Gastrocnemius medialis (tissue), 4 donors: ENCODE data around the gene EPAS1. TPM values are rescaled to one million over a fixed set of nuclear protein-coding genes. Genes with fewer than 3 reads are reported as not detected.

Experiments
- ATAC-seq, 2 donors: fragments of 150-250 bp; one replicate each; pipeline ENCODE4 v1.9.1; 2016
- DNase-seq, 2 donors: peaks; one replicate each; pipeline ENCODE4 v3.0.0-alpha.2; 2019
- H3K27ac ChIP-seq, 4 donors: fragments of 200-600 bp; sonication (generic); 1 replicate in 1 of 4; 2 replicates in 3 of 4; pipeline ENCODE4 v1.5.1; 2016 to 2018; ENCODE audit warnings: mild to moderate bottlenecking in 2 of 4, moderate library complexity in 1 of 4
- H3K27me3 ChIP-seq, 3 donors: fragments of 200-600 bp; sonication (generic) in 2 of 3; 1 replicate in 1 of 3; 2 replicates in 2 of 3; pipeline versions ENCODE4 v1.5.1 to v1.6.0; 2016 to 2019; ENCODE audit warnings: mild to moderate bottlenecking in 1 of 3, moderate library complexity in 1 of 3
- H3K36me3 ChIP-seq, 2 donors: fragments of 200-600 bp; sonication (generic) in 1 of 2; one replicate each; pipeline ENCODE4 v1.5.1; 2017 to 2018
- H3K4me1 ChIP-seq, 2 donors: fragments of 200-600 bp; sonication (generic) in 1 of 2; one replicate each; pipeline ENCODE4 v1.5.1; 2016 to 2017; ENCODE audit warnings: mild to moderate bottlenecking in 2 of 2
- H3K4me3 ChIP-seq, 4 donors: fragments of 200-600 bp; sonication (generic) in 3 of 4; 1 replicate in 1 of 4; 2 replicates in 3 of 4; pipeline ENCODE4 v1.5.1; 2016 to 2019; ENCODE audit warnings: mild to moderate bottlenecking in 2 of 4
- H3K9me3 ChIP-seq, 3 donors: fragments of 200-600 bp; sonication (generic) in 2 of 3; 1 replicate in 1 of 3; 2 replicates in 2 of 3; pipeline ENCODE4 v1.5.1; 2016 to 2019
- POLR2A ChIP-seq, 2 donors: fragments of 450-650 bp; IDR thresholded peaks; one replicate each; pipeline ENCODE4 v1.6.1; 2017; ENCODE audit warnings: antibody characterized with exemption in 2 of 2, mild to moderate bottlenecking in 2 of 2, moderate library complexity in 2 of 2
- in situ Hi-C, 4 donors: fragments of 200-750 bp; cut with MboI; loops; one replicate each; pipeline versions ENCODE4 v1.15.0 to v1.8.0; 2017; ENCODE audit warnings: low sequenced_read_pairs in 4 of 4
- intact Hi-C: fragments of 100-400 bp; cut with DNase I; formaldehyde crosslinking; loops from one replicate; pipeline ENCODE4 v1.15.1; 2023; ENCODE audit warnings: low total_unique reads
- total RNA-seq, 4 donors: library from RNA; depleted of rRNA; stranded (reverse); fragments of >200 nt; gene quantifications; one replicate each; pipeline versions ENCODE4 v1.1.0 to v1.2.3, GENCODE V29; 2016
- TF ChIP-seq, protein P1 (sequence below), 5 experiments: fragments of 450-650 bp in 3 of 5; fragments of 200-600 bp in 2 of 5; sonication (generic) in 2 of 5; IDR thresholded peaks in 4 of 5; conservative IDR thresholded peaks in 1 of 5; 1 replicate in 4 of 5; 2 replicates in 1 of 5; pipeline ENCODE4 v1.5.1; 2016 to 2019; ENCODE audit warnings: antibody characterized with exemption in 5 of 5, mild to moderate bottlenecking in 3 of 5, moderate library complexity in 3 of 5

The EPAS1 gene
- total RNA-seq, 4 donors from 2014 or later = 61.5 to 95.1 (median 90.0) TPM

DNA sequence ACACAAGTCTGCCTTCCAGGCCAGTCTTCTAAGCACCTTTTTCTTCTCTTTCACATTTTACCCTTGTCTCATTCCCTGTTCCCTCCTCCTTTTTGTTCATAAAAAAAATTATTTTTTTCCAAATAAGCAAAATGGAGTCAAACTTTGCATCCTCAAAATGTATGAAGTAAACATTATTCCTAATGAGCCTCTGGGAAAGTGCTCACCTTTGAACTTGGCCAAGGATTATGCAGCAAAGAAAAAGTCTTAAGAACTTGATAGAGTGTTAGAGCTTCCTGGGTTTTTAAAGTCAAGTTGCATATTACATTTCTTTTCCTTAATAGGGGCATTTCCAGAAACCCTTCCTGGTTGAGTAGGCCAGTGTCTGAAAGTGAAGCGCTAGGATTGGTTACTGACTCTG is 31.6 kb downstream of the EPAS1 start:
- peak overlapping the region in 3 of 4 donors; percentile 30 to 75 (median 44) for H3K27ac ChIP-seq
- no peaks in the 10 kb centered on the region for H3K9me3 ChIP-seq
- no peaks in the 10 kb centered on the region for H3K36me3 ChIP-seq
- no peak for ATAC-seq
- no peak for TF ChIP-seq POLR2A (IDR thresholded peaks at IDR 0.05)
- TF ChIP-seq, protein P1, sequence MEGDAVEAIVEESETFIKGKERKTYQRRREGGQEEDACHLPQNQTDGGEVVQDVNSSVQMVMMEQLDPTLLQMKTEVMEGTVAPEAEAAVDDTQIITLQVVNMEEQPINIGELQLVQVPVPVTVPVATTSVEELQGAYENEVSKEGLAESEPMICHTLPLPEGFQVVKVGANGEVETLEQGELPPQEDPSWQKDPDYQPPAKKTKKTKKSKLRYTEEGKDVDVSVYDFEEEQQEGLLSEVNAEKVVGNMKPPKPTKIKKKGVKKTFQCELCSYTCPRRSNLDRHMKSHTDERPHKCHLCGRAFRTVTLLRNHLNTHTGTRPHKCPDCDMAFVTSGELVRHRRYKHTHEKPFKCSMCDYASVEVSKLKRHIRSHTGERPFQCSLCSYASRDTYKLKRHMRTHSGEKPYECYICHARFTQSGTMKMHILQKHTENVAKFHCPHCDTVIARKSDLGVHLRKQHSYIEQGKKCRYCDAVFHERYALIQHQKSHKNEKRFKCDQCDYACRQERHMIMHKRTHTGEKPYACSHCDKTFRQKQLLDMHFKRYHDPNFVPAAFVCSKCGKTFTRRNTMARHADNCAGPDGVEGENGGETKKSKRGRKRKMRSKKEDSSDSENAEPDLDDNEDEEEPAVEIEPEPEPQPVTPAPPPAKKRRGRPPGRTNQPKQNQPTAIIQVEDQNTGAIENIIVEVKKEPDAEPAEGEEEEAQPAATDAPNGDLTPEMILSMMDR (IDR thresholded peaks at IDR 0.05 in 4 of 5, conservative IDR thresholded peaks at IDR 0.05 in 1 of 5) = no peak
- no peak for DNase-seq
- no peaks in the 10 kb centered on the region for H3K27me3 ChIP-seq
- intact Hi-C loops (no loop called here), in situ Hi-C loops (no loop called here)
- H3K4me3 ChIP-seq = no peak overlapping the region
- peaks cover 55 to 78% of the 10 kb centered on the region in 2 donors for H3K4me1 ChIP-seq

DNA sequence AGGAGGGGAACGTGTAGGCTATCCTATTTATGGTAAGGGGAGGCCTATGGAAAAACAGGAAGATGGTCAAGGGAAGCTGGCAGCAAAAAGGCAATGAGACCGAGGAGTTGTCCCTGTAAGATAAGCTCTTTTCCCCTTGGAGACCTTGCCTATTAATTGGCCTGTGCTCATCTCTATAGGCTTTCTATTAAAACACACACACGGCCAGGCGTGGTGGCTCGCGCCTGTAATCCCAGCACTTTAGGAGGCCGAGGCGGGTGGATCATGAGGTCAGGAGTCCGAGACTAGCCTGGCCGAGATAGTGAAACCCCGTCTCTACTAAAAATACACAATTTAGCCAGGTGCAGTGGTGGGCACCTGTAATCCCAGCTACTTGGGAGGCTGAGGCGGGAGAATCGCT is 32.1 kb downstream of the EPAS1 start:
- H3K27me3 ChIP-seq = no peaks in the 10 kb centered on the region
- no peaks in the 10 kb centered on the region for H3K36me3 ChIP-seq
- no peak for DNase-seq
- H3K4me1 ChIP-seq = peaks cover 61 to 83% of the 10 kb centered on the region in 2 donors
- TF ChIP-seq, protein P1 (IDR thresholded peaks at IDR 0.05 in 4 of 5, conservative IDR thresholded peaks at IDR 0.05 in 1 of 5) = no peak
- no peak for TF ChIP-seq POLR2A (IDR thresholded peaks at IDR 0.05)
- peak overlapping the region in 3 of 4 donors; percentile 19 to 75 (median 30) for H3K27ac ChIP-seq
- ATAC-seq = no peak
- no peak overlapping the region for H3K4me3 ChIP-seq
- intact Hi-C loops (no loop called here), in situ Hi-C loops (no loop called here)
- H3K9me3 ChIP-seq = no peaks in the 10 kb centered on the region

DNA sequence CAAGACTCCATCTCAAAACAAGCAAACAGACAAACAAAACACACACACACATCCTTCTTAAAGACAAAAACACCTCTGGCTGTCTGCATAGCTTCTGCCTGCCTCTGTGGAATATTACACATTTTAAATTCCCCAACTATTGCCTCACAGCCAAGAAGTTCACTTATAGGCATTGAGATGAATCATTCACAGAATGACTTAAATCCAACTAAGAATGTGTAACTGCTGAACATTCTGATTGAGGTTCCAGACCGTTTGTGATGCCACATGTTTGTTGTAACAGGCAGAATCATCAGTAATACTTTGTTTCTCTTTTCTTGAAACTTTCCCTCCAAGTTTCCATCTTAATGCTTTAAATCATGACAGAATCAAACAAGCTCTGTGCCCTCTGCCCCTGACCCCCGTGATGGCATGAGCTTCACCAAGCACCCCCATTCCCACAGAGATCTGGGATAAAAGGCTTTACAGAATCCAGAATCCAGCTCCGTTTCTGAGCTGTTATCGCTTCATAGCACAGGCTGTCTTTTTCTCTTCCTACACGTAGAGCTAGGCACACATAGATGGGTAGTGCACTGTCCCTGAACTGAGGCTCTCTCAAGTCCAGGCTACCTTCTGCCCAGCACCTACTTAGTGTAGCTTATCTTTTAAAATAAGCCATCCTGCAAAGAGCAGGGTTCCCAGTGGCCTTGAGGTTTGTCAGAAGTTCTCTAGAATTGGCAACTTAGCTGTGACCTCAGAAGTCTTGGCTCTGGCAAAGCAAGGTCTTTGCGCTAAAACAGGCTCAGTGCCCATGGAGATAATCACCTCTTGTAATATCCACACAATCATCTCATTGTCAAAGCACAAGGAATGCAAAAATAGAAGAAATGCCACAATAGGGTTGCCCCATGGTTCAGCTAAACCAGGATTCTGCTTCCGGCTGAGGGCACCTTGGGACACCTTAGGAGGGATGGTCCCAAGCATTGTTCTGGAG is 32.9 kb downstream of the EPAS1 start:
- intact Hi-C loops (no loop called here), in situ Hi-C loops (no loop called here)
- DNase-seq (no peak), ATAC-seq (no peak)
- H3K9me3 ChIP-seq = no peaks in the 10 kb centered on the region
- no peaks in the 10 kb centered on the region for H3K36me3 ChIP-seq
- H3K27ac ChIP-seq = peak overlapping the region; percentile 16 to 76 (median 52)
- no peak overlapping the region for H3K4me3 ChIP-seq
- no peak for TF ChIP-seq POLR2A (IDR thresholded peaks at IDR 0.05)
- TF ChIP-seq, protein P1 (IDR thresholded peaks at IDR 0.05 in 4 of 5, conservative IDR thresholded peaks at IDR 0.05 in 1 of 5) = no peak
- peaks cover 66 to 90% of the 10 kb centered on the region in 2 donors for H3K4me1 ChIP-seq
- no peaks in the 10 kb centered on the region for H3K27me3 ChIP-seq

DNA sequence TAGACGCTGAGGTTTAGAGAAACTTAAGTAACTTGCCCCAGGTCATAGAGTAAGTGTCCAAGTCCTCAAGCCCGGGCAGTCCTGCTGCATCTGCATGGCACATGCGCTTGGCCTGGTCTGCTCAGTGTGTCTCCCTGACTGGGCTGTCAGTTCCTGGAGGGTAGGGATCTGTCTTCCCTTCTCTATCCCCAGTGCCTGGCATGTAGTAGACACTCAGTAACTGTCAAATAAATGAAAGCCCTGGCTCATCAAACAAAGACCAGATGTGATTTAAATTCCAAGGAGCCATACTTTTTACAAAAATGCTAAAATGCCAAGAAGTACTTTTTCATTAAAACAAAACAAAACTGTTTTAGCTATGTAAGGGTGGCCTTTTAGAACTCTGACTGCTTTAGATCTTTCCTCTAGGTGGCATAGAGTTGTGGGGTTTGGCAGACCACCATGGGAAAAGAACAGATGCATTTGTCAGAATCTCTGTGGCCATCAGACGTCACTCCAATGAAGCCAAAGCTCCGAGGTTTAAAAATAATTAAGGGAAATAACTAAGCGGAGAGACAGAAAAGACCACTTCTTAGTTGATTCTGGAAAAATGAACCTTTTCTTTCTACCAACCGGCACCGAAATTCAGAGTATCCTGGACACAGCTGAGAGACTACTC is 34.0 kb downstream of the EPAS1 start:
- ATAC-seq (no peak), DNase-seq (no peak)
- Histone ChIP-seq H3K4me1 (peaks cover 75 to 93% of the 10 kb centered on the region in 2 donors), H3K27me3 (no peaks in the 10 kb centered on the region), H3K36me3 (no peaks in the 10 kb centered on the region), H3K4me3 (no peak overlapping the region), H3K9me3 (no peaks in the 10 kb centered on the region), H3K27ac (peak overlapping the region; percentile 75 to 78 (median 77))
- in situ Hi-C loops = no loop called here
- TF ChIP-seq POLR2A (IDR thresholded peaks at IDR 0.05) = no peak
- TF ChIP-seq, protein P1 (IDR thresholded peaks at IDR 0.05 in 4 of 5, conservative IDR thresholded peaks at IDR 0.05 in 1 of 5) = no peak
- intact Hi-C loops = no loop called here
